K562 (cell line): ENCODE measurements around the gene DCDC2. TPM values are rescaled to one million over a fixed set of nuclear protein-coding genes. Genes with fewer than 3 reads are reported as not detected.

Experiments used
- ATAC-seq: fragments of 200-7000 bp; cut with Tn5 transposase; 3 replicates; pipeline ENCODE4 v1.9.1; 2020; ENCODE audit warnings: moderate library complexity
- BruUV-seq: library from RNA; stranded (reverse); fragments of 400-500 nt; replicated peaks from 2 replicates; lab custom pipeline; 2021; lab: Mats Ljungman, UMichigan
- CTCF ChIA-PET: fragments of 300-600 bp; formaldehyde crosslinking; extraction: SDS; loops from one replicate; lab custom pipeline; 2021; ENCODE audit warnings: low intra/inter-chr PET ratio; lab: Yijun Ruan, JAX
- POLR2A ChIA-PET: fragments of 300-600, 350-650 bp; sonication (Branson Sonifier 250); formaldehyde crosslinking; extraction: SDS; loops from one replicate; lab custom pipeline; 2021; ENCODE audit warnings: antibody characterized with exemption, inconsistent platforms; lab: Yijun Ruan, JAX
- DNase-seq, 4 experiments: peaks; one replicate each; pipeline versions ENCODE4 v3.0.0 to v3.0.0-alpha.2; 2011 to 2018; ENCODE audit warnings: low spot score in 3 of 4, mixed read lengths in 3 of 4; ENCODE audit errors: extremely low read depth in 1 of 4
- FAIRE-seq: peaks from 2 replicates; lab custom pipeline; 2011; peaks lifted over from hg19 to GRCh38; lab: Jason Lieb, UNC
- H2AFZ ChIP-seq: 2 replicates; pipeline ENCODE4 v1.6.0; 2011; ENCODE audit warnings: low read depth, low read length, control low read depth, inconsistent platforms
- H3K27ac ChIP-seq: fragments of 200-600 bp; 3 replicates; pipeline ENCODE4 v1.8.0; 2011; ENCODE audit warnings: low read depth, mild to moderate bottlenecking, control low read depth, inconsistent platforms, low read length, moderate library complexity, mixed read lengths; ENCODE audit errors: extremely low read depth
- H3K27me3 ChIP-seq, 2 experiments: fragments of 300-600 bp in 1 of 2; 2 replicates in 1 of 2; 3 replicates in 1 of 2; pipeline versions ENCODE4 v1.6.0 to v1.8.0; 2011; ENCODE audit warnings: inconsistent platforms in 2 of 2, low read length in 2 of 2, mild to moderate bottlenecking in 1 of 2, mixed read lengths in 1 of 2, moderate library complexity in 1 of 2; ENCODE audit not compliant: control insufficient read depth in 2 of 2, insufficient read depth in 2 of 2
- H3K36me3 ChIP-seq: fragments of 300-600 bp; 3 replicates; pipeline ENCODE4 v1.8.0; 2011; ENCODE audit warnings: mild to moderate bottlenecking, low read length, inconsistent platforms; ENCODE audit not compliant: control insufficient read depth, insufficient read depth
- H3K4me1 ChIP-seq, 2 experiments: fragments of 200-600 bp in 1 of 2; replicated peaks in 1 of 2; 2 replicates in 1 of 2; 3 replicates in 1 of 2; pipeline versions ENCODE4 v1.5.1 to v1.8.0; 2011; ENCODE audit warnings: inconsistent platforms in 2 of 2, low read length in 2 of 2, mild to moderate bottlenecking in 1 of 2, mixed read lengths in 1 of 2, moderate library complexity in 1 of 2; ENCODE audit not compliant: control insufficient read depth in 2 of 2, insufficient read depth in 2 of 2
- H3K4me2 ChIP-seq: 2 replicates; pipeline ENCODE4 v1.6.1; 2011; ENCODE audit warnings: low read length, control low read depth, inconsistent platforms, mixed read lengths; ENCODE audit not compliant: insufficient read depth
- H3K4me3 ChIP-seq: fragments of 200-600 bp; sonication (generic), shearing (Covaris generic); 2 replicates; pipeline ENCODE4 v1.5.1; 2016; ENCODE audit warnings: control low read depth, inconsistent platforms
- H3K79me2 ChIP-seq: fragments of 200-600 bp; 3 replicates; pipeline ENCODE4 v1.8.0; 2011; ENCODE audit warnings: low read length, inconsistent platforms; ENCODE audit not compliant: control insufficient read depth, insufficient read depth
- H3K9ac ChIP-seq, 2 experiments: 2 replicates each; pipeline versions ENCODE4 v1.6.0 to v1.6.1; 2011; ENCODE audit warnings: low read depth in 2 of 2, low read length in 2 of 2, control low read depth in 1 of 2, inconsistent platforms in 1 of 2, mild to moderate bottlenecking in 1 of 2, mixed read lengths in 1 of 2; ENCODE audit not compliant: insufficient read depth in 1 of 2
- H3K9me1 ChIP-seq: one replicate; pipeline ENCODE4 v1.6.0; 2011; ENCODE audit warnings: inconsistent platforms, mild to moderate bottlenecking, low read length, moderate library complexity; ENCODE audit not compliant: control insufficient read depth, insufficient read depth
- H3K9me3 ChIP-seq: replicated peaks from 2 replicates; pipeline ENCODE4 v1.5.1; 2011; ENCODE audit warnings: low read depth, low read length, inconsistent platforms; ENCODE audit not compliant: control insufficient read depth, insufficient read depth
- H4K20me1 ChIP-seq: replicated peaks from 2 replicates; pipeline ENCODE4 v1.6.1; 2011; ENCODE audit warnings: low read length, inconsistent platforms, mixed read lengths; ENCODE audit not compliant: control insufficient read depth, insufficient read depth
- CHD2 ChIP-seq: IDR thresholded peaks from 2 replicates; pipeline ENCODE4 v1.6.1; 2011; ENCODE audit warnings: low read depth, low read length
- SMAD2 ChIP-seq: fragments of 150-350 bp; IDR thresholded peaks from 2 replicates; pipeline ENCODE4 v1.6.1; 2014; ENCODE audit warnings: low read depth, mild to moderate bottlenecking, low read length
- USF2 ChIP-seq: sonication (generic); formaldehyde crosslinking; IDR thresholded peaks from 2 replicates; pipeline ENCODE4 v1.5.0; 2020; ENCODE audit warnings: missing genetic modification reagents
- ZNF197 ChIP-seq: fragments of 200-800 bp; sonication (Bioruptor generic); IDR thresholded peaks from 2 replicates; pipeline ENCODE4 v1.6.1; 2016; ENCODE audit warnings: low read depth, missing genetic modification characterization, missing compliant biosample characterization
- ZNF324 ChIP-seq: fragments of 250-450 bp; sonication (Bioruptor Pico); IDR thresholded peaks from 2 replicates; pipeline ENCODE4 v1.4.0; 2020; ENCODE audit warnings: mild to moderate bottlenecking
- ZNF41 ChIP-seq: fragments of 250-450 bp; sonication (Bioruptor Pico); conservative IDR thresholded peaks from 2 replicates; pipeline ENCODE4 v1.4.0; 2020; ENCODE audit warnings: mild to moderate bottlenecking
- in situ Hi-C: fragments of 300-500 bp; cut with MboI; formaldehyde crosslinking; loops from 4 replicates; pipeline ENCODE4 v1.15.0; 2018; ENCODE audit warnings: inconsistent platforms, mixed read lengths
- intact Hi-C: fragments of 100-400 bp; cut with micrococcal nuclease; formaldehyde crosslinking; loops from 2 replicates; pipeline ENCODE4 v1.14.2; 2022
- polyA plus RNA-seq, 8 experiments: library from polyadenylated mRNA; depleted of rRNA in 4 of 8; stranded (reverse) in 5 of 8; unstranded in 3 of 8; fragments of >200 nt; fragmentation: Nextera tagmentation in 2 of 8; fragmentation: Illumina TruSeq in 1 of 8; extraction: Ambion mirVana in 2 of 8; extraction: Trizol in 1 of 8; gene quantifications; 2 replicates each; pipeline versions ENCODE4 v1.2.1 to v1.2.3, GENCODE V29; 2011 to 2014; ENCODE audit warnings: inconsistent platforms in 1 of 8, missing spikeins in 1 of 8
- total RNA-seq, 7 experiments: library from RNA; depleted of rRNA in 6 of 7; stranded (reverse); fragments of >200 nt in 6 of 7; fragmentation: Illumina TruSeq in 2 of 7; extraction: Trizol in 2 of 7; gene quantifications; 2 replicates each; pipeline versions ENCODE4 v1.2.1 to v1.2.3, GENCODE V29; 2011 to 2021; ENCODE audit warnings: low replicate concordance in 1 of 7
- TF ChIP-seq, protein P1 (sequence below), 2 experiments: fragments of 450-650 bp in 1 of 2; sonication (generic) in 1 of 2; formaldehyde crosslinking; conservative IDR thresholded peaks; 2 replicates each; pipeline versions ENCODE4 v1.4.0 to v1.8.1; 2020 to 2022; ENCODE audit warnings: mild to moderate bottlenecking in 1 of 2, missing genetic modification reagents in 1 of 2
- TF ChIP-seq, protein P2 (sequence below): fragments of 250-450 bp; sonication (Bioruptor Pico); IDR thresholded peaks from 2 replicates; pipeline ENCODE4 v1.5.1; 2021; ENCODE audit warnings: mild to moderate bottlenecking
- TF ChIP-seq, protein P3 (sequence below), 2 experiments: fragments of 450-650 bp; IDR thresholded peaks; 2 replicates each; pipeline ENCODE4 v1.6.1; 2016; ENCODE audit warnings: mild to moderate bottlenecking in 2 of 2, borderline replicate concordance in 1 of 2, low read depth in 1 of 2, moderate library complexity in 1 of 2

DCDC2 gene
- total and polyA plus RNA-seq, 9 of the 15 experiments (the other 6 are each of a cell fraction or from before 2014, with no cell fraction given) = 0.04 TPM; not detected in 8

DNA sequence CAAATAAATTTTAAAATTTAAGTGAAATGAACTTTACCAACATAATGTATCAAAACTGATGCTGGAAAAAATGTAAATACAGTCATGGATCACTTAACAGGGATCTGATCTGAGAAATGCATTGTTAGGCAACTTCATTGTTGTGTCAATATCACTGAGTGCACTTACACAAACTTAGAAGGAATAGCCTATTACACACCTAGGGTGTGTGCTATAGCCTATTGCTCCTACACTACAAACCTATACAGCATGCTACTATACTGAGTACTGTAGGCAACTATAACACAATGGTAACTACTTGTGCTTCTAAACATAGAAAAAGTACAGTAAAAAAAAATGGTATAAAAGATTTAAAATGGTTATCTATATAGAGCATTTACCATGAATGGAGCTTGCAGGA is 104.5 kb downstream of the DCDC2 start:
- Histone ChIP-seq H2AFZ (no peak overlapping the region), H4K20me1 (no peaks in the 10 kb centered on the region), H3K36me3 (no peaks in the 10 kb centered on the region), H3K9me3 (0 out of 2 replicates have a peak, but pooled peaks cover 2% of the 10 kb centered on the region), H3K4me2 (no peak overlapping the region), H3K9ac (no peak overlapping the region), H3K9me1 (no peaks in the 10 kb centered on the region), H3K27ac (no peak overlapping the region), H3K4me3 (no peak overlapping the region), H3K27me3 (no peaks in the 10 kb centered on the region), H3K79me2 (no peaks in the 10 kb centered on the region), H3K4me1 (no peaks in the 10 kb centered on the region)
- intact Hi-C loops = no loop called here
- BruUV-seq = no TSS peak
- TF ChIP-seq USF2 (CRISPR knock-in tag) (no peak), ZNF324 (CRISPR knock-in tag) (no peak), SMAD2 (no peak), ZNF197 (no peak), CHD2 (no peak), ZNF41 (no peak)
- TF ChIP-seq, protein P1, sequence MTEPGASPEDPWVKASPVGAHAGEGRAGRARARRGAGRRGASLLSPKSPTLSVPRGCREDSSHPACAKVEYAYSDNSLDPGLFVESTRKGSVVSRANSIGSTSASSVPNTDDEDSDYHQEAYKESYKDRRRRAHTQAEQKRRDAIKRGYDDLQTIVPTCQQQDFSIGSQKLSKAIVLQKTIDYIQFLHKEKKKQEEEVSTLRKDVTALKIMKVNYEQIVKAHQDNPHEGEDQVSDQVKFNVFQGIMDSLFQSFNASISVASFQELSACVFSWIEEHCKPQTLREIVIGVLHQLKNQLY (CRISPR knock-in tag; conservative IDR thresholded peaks at IDR 0.05) = no peak
- TF ChIP-seq, protein P2, sequence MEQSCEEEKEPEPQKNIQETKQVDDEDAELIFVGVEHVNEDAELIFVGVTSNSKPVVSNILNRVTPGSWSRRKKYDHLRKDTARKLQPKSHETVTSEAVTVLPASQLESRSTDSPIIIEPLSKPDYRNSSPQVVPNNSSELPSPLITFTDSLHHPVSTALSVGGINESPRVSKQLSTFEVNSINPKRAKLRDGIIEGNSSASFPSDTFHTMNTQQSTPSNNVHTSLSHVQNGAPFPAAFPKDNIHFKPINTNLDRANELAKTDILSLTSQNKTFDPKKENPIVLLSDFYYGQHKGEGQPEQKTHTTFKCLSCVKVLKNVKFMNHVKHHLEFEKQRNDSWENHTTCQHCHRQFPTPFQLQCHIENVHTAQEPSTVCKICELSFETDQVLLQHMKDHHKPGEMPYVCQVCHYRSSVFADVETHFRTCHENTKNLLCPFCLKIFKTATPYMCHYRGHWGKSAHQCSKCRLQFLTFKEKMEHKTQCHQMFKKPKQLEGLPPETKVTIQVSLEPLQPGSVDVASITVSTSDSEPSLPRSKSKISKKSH (CRISPR knock-in tag) = no peak
- TF ChIP-seq, protein P3, sequence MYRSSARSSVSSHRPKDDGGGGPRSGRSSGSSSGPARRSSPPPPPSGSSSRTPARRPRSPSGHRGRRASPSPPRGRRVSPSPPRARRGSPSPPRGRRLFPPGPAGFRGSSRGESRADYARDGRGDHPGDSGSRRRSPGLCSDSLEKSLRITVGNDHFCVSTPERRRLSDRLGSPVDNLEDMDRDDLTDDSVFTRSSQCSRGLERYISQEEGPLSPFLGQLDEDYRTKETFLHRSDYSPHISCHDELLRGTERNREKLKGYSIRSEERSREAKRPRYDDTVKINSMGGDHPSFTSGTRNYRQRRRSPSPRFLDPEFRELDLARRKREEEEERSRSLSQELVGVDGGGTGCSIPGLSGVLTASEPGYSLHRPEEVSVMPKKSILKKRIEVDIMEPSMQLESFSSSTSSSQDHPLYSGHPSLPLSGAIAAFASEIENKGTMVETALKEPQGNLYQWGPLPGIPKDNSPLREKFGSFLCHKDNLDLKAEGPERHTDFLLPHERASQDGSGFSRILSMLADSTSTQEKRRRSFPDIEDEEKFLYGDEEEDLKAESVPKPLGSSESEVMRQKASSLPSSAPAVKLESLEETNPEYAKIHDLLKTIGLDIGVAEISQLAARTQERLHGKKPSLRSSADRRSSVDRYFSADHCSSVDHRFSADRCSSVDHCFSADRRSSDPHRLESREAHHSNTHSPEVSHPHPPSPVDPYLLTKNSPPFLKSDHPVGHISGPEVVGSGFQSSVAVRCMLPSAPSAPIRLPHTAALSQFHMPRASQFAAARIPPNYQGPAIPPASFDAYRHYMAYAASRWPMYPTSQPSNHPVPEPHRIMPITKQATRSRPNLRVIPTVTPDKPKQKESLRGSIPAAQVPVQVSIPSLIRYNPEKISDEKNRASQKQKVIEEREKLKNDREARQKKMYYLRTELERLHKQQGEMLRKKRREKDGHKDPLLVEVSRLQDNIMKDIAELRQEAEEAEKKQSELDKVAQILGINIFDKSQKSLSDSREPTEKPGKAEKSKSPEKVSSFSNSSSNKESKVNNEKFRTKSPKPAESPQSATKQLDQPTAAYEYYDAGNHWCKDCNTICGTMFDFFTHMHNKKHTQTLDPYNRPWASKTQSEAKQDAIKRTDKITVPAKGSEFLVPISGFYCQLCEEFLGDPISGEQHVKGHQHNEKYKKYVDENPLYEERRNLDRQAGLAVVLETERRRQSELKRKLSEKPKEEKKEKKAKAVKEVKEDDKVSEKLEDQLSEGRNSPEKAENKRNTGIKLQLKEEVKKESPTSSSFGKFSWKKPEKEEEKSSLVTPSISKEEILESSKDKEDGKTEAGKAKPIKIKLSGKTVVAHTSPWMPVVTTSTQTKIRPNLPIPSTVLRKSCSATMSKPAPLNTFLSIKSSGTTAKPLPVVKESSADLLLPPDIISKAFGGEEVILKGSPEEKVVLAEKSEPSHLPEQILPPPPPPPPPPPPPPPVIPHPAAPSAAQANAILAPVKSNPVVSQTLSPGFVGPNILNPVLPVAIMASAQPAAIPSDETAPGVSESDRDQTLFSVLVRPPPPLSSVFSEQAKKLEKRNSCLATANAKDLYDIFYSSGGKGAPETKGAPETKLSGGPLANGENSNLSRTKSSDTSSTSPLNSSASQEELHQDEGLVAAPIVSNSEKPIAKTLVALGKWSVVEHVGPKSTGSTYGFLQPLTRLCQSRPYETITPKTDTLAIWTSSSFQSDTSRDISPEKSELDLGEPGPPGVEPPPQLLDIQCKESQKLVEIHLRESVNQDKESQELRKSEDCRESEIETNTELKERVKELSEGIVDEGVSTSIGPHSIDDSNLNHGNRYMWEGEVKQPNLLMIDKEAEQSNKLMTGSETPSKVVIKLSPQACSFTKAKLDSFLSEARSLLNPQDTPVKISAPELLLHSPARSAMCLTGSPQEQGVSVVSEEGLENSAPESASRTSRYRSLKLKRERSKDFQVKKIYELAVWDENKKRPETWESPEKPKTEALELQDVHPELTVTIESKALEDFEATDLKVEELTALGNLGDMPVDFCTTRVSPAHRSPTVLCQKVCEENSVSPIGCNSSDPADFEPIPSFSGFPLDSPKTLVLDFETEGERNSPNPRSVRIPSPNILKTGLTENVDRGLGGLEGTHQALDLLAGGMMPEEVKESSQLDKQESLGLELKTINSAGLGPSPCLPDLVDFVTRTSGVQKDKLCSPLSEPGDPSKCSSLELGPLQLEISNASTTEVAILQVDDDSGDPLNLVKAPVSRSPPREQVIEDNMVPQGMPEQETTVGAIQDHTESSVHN (IDR thresholded peaks at IDR 0.05; ENCODE audit: borderline replicate concordance in 1 of 2, low read depth in 1 of 2) = no peak
- ATAC-seq (no peak), DNase-seq (no peak), FAIRE-seq (no peak)
- in situ Hi-C loops = no loop called here
- ChIA-PET CTCF (no interaction called here), POLR2A (no interaction called here)
